SKM-1 treated with dmso at 0.1 percent for 144 hours (cell line): ENCODE results near the gene EIF2AK3.

Source experiments
- DNase-seq: peaks from one replicate; lab custom pipeline; 2025; ENCODE audit not compliant: unreplicated experiment; lab: John Stamatoyannopoulos, UW

EIF2AK3 gene

GRCh38 chr2:88545118-88545517 lies 82.1 kb downstream of the EIF2AK3 start:
- peak; percentile 25 for DNase-seq

GRCh38 chr2:88543541-88544057 lies 83.7 kb downstream of the EIF2AK3 start:
- DNase-seq: no peak

- no peak for DNase-seq
These were observed 84.6 kb downstream of the EIF2AK3 start for GRCh38 chr2:88542668-88543067.

- no peak for DNase-seq
These were observed 86.9 kb downstream of the EIF2AK3 start for GRCh38 chr2:88540346-88540745.

GRCh38 chr2:88538362-88538917 lies 88.8 kb downstream of the EIF2AK3 start:
- peak; percentile 13 for DNase-seq

GRCh38 chr2:88537640-88538039 lies 89.6 kb downstream of the EIF2AK3 start:
- no peak for DNase-seq

GRCh38 chr2:88530081-88530480 lies 97.2 kb downstream of the EIF2AK3 start:
- no peak for DNase-seq

GRCh38 chr2:88521445-88522073 lies 105.7 kb downstream of the EIF2AK3 start:
- no peak for DNase-seq

GRCh38 chr2:88517759-88518201 lies 109.5 kb downstream of the EIF2AK3 start:
- DNase-seq: no peak
